Measurements from ENCODE around the gene HSD17B12.

DNA sequence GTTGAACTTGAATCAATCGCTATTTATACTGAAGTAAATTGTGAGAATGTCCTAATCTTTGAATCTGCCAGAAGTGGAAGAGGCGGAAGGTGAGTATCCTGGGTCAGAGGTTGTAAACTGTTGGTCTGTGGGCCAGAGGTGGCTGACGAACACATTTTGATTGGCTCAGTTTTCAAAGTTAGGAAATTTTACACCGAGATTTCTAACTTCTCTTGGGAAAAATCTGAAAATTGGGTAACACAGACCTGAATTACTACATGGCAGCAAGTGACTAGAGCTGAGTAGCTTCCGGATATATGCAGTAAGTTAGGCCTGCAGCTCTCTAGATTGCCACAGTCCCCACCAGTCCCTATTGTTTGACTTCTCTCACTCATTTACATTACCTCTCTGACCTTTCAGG is 143.3 kb downstream of the HSD17B12 start:
- TF ChIP-seq, protein P1, sequence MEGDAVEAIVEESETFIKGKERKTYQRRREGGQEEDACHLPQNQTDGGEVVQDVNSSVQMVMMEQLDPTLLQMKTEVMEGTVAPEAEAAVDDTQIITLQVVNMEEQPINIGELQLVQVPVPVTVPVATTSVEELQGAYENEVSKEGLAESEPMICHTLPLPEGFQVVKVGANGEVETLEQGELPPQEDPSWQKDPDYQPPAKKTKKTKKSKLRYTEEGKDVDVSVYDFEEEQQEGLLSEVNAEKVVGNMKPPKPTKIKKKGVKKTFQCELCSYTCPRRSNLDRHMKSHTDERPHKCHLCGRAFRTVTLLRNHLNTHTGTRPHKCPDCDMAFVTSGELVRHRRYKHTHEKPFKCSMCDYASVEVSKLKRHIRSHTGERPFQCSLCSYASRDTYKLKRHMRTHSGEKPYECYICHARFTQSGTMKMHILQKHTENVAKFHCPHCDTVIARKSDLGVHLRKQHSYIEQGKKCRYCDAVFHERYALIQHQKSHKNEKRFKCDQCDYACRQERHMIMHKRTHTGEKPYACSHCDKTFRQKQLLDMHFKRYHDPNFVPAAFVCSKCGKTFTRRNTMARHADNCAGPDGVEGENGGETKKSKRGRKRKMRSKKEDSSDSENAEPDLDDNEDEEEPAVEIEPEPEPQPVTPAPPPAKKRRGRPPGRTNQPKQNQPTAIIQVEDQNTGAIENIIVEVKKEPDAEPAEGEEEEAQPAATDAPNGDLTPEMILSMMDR (IDR thresholded peaks at IDR 0.05), result no peak
- TF ChIP-seq JUNB (IDR thresholded peaks at IDR 0.05) (no peak), POLR2A (IDR thresholded peaks at IDR 0.05; ENCODE audit: low read length) (no peak), REST (IDR thresholded peaks at IDR 0.05) (no peak), PHF8 (IDR thresholded peaks at IDR 0.05; ENCODE audit: borderline replicate concordance, low read depth) (no peak)

All from A549 (cell line).